ENCODE data around the gene CACNA1F. TPM values are rescaled to one million over a fixed set of nuclear protein-coding genes. Genes with fewer than 3 reads are reported as not detected.

CACNA1F gene
- total RNA-seq, 1 donor from 2014 or later, result 0.05 TPM

DNA sequence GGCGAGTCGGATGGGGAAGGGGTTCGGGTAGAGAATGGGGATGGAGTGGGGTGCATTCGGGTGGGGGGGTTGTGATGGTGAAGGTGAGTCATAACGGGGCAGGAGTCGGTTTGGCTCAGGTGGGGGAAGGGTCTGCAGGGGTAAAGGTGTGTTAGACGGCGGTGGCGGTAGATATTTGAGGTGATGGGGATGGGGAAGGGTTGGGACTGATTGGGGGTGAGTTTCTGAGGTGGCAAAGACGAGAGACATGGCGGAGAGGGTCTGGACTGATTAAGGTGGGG is 33.9 kb downstream of the CACNA1F start:
- no peak for DNase-seq (ENCODE audit: low read depth, low spot score)
- Mint-ChIP-seq H3K4me3 (no peak overlapping the region), H3K27me3 (ENCODE audit: low read depth) (peaks cover 23% of the 10 kb centered on the region), H3K27ac (ENCODE audit: unreplicated experiment) (no peak overlapping the region), H3K9me3 (peaks cover 2% of the 10 kb centered on the region), H3K36me3 (ENCODE audit: low read depth) (no peaks in the 10 kb centered on the region), H3K4me1 (peaks cover 10% of the 10 kb centered on the region)
- no peak for TF ChIP-seq CTCF (conservative IDR thresholded peaks at IDR 0.05)

- no peak for TF ChIP-seq CTCF (conservative IDR thresholded peaks at IDR 0.05)
- H3K4me1 Mint-ChIP-seq, result peaks cover 10% of the 10 kb centered on the region
- H3K36me3 Mint-ChIP-seq (ENCODE audit: low read depth), result no peaks in the 10 kb centered on the region
- H3K4me3 Mint-ChIP-seq, result peak overlapping the region; percentile 38
- no peak overlapping the region for H3K27ac Mint-ChIP-seq (ENCODE audit: unreplicated experiment)
- peaks cover 21% of the 10 kb centered on the region for H3K27me3 Mint-ChIP-seq (ENCODE audit: low read depth)
- no peak for DNase-seq (ENCODE audit: low read depth, low spot score)
- H3K9me3 Mint-ChIP-seq, result peaks cover 2% of the 10 kb centered on the region
These were observed 34.4 kb downstream of the CACNA1F start for GRCh38 chrX:49198540-49199314.

DNA sequence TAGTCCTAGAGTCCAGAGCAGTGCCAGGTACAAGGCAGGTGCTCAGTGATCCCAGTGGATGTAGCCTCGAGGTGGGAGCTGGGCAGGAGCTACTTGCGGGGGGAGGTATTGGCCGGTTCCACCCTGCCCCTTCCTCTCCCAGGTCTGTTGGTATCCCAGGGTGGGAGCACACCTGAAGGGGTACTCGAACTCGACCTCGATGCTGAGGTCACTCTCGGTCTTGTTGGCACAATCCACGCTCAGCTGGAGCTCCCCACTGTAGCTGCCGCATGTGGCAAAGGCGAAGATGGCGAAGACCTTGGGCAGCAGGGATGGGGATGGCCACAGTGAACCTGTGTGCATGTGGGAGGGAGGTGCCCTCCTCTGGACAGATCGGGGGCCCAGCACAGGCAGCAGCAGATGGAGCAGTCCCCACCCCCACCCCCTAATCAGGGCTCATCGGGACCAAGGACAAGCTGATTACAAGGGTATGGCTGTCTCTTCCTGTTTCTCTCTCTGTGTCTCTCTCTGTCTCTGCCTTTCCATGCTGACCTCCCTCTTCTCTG is 35.5 kb downstream of the CACNA1F start:
- DNase-seq (ENCODE audit: low read depth, low spot score), result no peak
- H3K4me1 Mint-ChIP-seq, result peaks cover 10% of the 10 kb centered on the region
- no peak for TF ChIP-seq CTCF (conservative IDR thresholded peaks at IDR 0.05)
- peaks cover 18% of the 10 kb centered on the region for H3K27me3 Mint-ChIP-seq (ENCODE audit: low read depth)
- peaks cover 2% of the 10 kb centered on the region for H3K9me3 Mint-ChIP-seq
- H3K36me3 Mint-ChIP-seq (ENCODE audit: low read depth), result no peaks in the 10 kb centered on the region
- H3K4me3 Mint-ChIP-seq, result peak overlapping the region; percentile 48
- H3K27ac Mint-ChIP-seq (ENCODE audit: unreplicated experiment), result no peak overlapping the region

DNA sequence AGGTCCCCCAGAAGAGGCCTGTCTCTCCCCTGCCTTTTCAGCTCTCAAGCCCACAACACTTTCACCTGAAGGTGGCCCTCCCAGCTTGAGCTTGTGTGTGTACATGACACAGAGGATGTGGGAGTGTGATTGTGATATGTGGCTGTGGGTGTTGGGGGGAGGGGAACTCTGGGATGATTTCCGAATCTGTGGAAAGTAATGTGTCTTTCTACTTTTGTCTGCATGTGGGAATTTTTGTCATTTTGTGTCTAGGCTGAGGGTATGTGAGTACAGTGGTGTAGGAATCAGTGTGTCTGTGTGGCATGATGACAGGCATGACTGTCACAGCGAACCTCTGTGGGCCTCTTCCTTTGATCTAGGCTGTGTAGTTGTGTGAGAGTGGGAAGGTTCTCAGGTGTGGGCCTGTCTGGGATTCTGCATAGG is 39.6 kb downstream of the CACNA1F start:
- Mint-ChIP-seq H3K9me3 (peaks cover 2% of the 10 kb centered on the region), H3K36me3 (ENCODE audit: low read depth) (no peaks in the 10 kb centered on the region), H3K27ac (ENCODE audit: unreplicated experiment) (no peak overlapping the region), H3K4me3 (peak overlapping the region; percentile 11), H3K27me3 (ENCODE audit: low read depth) (peaks cover 8% of the 10 kb centered on the region), H3K4me1 (peaks cover 15% of the 10 kb centered on the region)
- no peak for DNase-seq (ENCODE audit: low read depth, low spot score)
- TF ChIP-seq CTCF (conservative IDR thresholded peaks at IDR 0.05), result no peak

- H3K27ac Mint-ChIP-seq (ENCODE audit: unreplicated experiment), result no peak overlapping the region
- H3K27me3 Mint-ChIP-seq (ENCODE audit: low read depth), result peaks cover under 1% of the 10 kb centered on the region
- peak overlapping the region; percentile 76 for H3K4me3 Mint-ChIP-seq
- peaks cover 10% of the 10 kb centered on the region for H3K4me1 Mint-ChIP-seq
- peak; percentile 63 for TF ChIP-seq CTCF (conservative IDR thresholded peaks at IDR 0.05)
- H3K36me3 Mint-ChIP-seq (ENCODE audit: low read depth), result no peaks in the 10 kb centered on the region
- peaks cover 2% of the 10 kb centered on the region for H3K9me3 Mint-ChIP-seq
- peak; percentile 25 for DNase-seq (ENCODE audit: low read depth, low spot score)
These were observed 40.3 kb downstream of the CACNA1F start for GRCh38 chrX:49192722-49193328.

Data from neural crest cell (in vitro differentiated cells).